ENCODE data around the gene NPTX1. TPM values are rescaled to one million over a fixed set of nuclear protein-coding genes. Genes with fewer than 3 reads are reported as not detected.

NPTX1 gene
- polyA plus RNA-seq, 2 of the 4 experiments (the other 2 are of a cell fraction) = 43.6 to 109 TPM

- peaks cover 6% of the 10 kb centered on the region; the same call in 1 of the 3 replicates for H3K4me1 ChIP-seq
- H3K4me2 ChIP-seq = no peak overlapping the region
- CTCF ChIA-PET = interaction anchor here (0.8 to 1.4 kb wide), 3 partner anchors 9 to 536 kb away, joined by 3 to 5 read pairs (median 3); no protein-coding TSS in a partner anchor
- H3K9me3 ChIP-seq = no peaks in the 10 kb centered on the region
- POLR2A ChIA-PET = interaction anchor here (1.8 kb wide), 1 partner anchor 9 kb away, joined by 10 read pairs; no protein-coding TSS in a partner anchor
- WGBS (ENCODE audit: missing lambda C conversion rate) = 57% methylated on average over 10 of the region's 10 CpGs
- H3K27ac ChIP-seq = no peak overlapping the region
- peak; percentile 2 to 20; a peak in 3 of 6 replicates for ATAC-seq
- DNase-seq (ENCODE audit: low read depth in 1 of 2, low spot score in 1 of 2) = no peak
- no peak overlapping the region for H3K4me3 ChIP-seq
- FAIRE-seq = no peak
- TF ChIP-seq, protein P1, sequence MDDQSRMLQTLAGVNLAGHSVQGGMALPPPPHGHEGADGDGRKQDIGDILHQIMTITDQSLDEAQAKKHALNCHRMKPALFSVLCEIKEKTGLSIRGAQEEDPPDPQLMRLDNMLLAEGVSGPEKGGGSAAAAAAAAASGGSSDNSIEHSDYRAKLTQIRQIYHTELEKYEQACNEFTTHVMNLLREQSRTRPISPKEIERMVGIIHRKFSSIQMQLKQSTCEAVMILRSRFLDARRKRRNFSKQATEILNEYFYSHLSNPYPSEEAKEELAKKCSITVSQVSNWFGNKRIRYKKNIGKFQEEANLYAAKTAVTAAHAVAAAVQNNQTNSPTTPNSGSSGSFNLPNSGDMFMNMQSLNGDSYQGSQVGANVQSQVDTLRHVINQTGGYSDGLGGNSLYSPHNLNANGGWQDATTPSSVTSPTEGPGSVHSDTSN (IDR thresholded peaks at IDR 0.05) = no peak
- TF ChIP-seq CBX8 (IDR thresholded peaks at IDR 0.05) (no peak), NFE2L2 (conservative IDR thresholded peaks at IDR 0.05; ENCODE audit: low read length) (no peak), HDAC2 (IDR thresholded peaks at IDR 0.05) (no peak), ESRRA (IDR thresholded peaks at IDR 0.05; ENCODE audit: borderline replicate concordance, low read length) (no peak), MAX (IDR thresholded peaks at IDR 0.05) (no peak), ZSCAN20 (CRISPR knock-in tag; IDR thresholded peaks at IDR 0.05) (no peak), HOXB5 (CRISPR knock-in tag; IDR thresholded peaks at IDR 0.05) (no peak), MYC (IDR thresholded peaks at IDR 0.05; ENCODE audit: borderline replicate concordance, low read length) (no peak), CHD4 (IDR thresholded peaks at IDR 0.05; ENCODE audit: borderline replicate concordance) (no peak), RNF2 (IDR thresholded peaks at IDR 0.05; ENCODE audit: borderline replicate concordance, low read depth) (no peak), SREBF2 (IDR thresholded peaks at IDR 0.05) (no peak)
- TF ChIP-seq, protein P2, sequence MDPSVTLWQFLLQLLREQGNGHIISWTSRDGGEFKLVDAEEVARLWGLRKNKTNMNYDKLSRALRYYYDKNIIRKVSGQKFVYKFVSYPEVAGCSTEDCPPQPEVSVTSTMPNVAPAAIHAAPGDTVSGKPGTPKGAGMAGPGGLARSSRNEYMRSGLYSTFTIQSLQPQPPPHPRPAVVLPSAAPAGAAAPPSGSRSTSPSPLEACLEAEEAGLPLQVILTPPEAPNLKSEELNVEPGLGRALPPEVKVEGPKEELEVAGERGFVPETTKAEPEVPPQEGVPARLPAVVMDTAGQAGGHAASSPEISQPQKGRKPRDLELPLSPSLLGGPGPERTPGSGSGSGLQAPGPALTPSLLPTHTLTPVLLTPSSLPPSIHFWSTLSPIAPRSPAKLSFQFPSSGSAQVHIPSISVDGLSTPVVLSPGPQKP (IDR thresholded peaks at IDR 0.05; ENCODE audit: low read depth, low read length) = no peak
- TF ChIP-seq, protein P3, sequence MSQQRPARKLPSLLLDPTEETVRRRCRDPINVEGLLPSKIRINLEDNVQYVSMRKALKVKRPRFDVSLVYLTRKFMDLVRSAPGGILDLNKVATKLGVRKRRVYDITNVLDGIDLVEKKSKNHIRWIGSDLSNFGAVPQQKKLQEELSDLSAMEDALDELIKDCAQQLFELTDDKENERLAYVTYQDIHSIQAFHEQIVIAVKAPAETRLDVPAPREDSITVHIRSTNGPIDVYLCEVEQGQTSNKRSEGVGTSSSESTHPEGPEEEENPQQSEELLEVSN (IDR thresholded peaks at IDR 0.05; ENCODE audit: borderline replicate concordance, low read depth) = no peak
Measured at GRCh38 chr17:80445726-80446110, 30.7 kb downstream of the NPTX1 start.

GRCh38 chr17:80445007-80445725, 31.2 kb downstream of the NPTX1 start:
- ATAC-seq (peak in 1 of 2 experiments; percentile 9; a peak in 2 of 6 replicates), FAIRE-seq (no peak), DNase-seq (ENCODE audit: low read depth in 1 of 2, low spot score in 1 of 2) (no peak)
- peaks cover 6% of the 10 kb centered on the region; the same call in 1 of the 3 replicates for H3K4me1 ChIP-seq
- no peak overlapping the region for H3K27ac ChIP-seq
- H3K4me2 ChIP-seq = no peak overlapping the region
- WGBS (ENCODE audit: missing lambda C conversion rate) = 34% methylated on average over 4 of the region's 26 CpGs
- H3K9me3 ChIP-seq = no peaks in the 10 kb centered on the region
- ChIA-PET CTCF (interaction anchor here (0.6 to 1.4 kb wide), 5 partner anchors 10 to 536 kb away, joined by 3 to 5 read pairs (median 4); no protein-coding TSS in a partner anchor), POLR2A (interaction anchor here (1.8 kb wide), 1 partner anchor 10 kb away, joined by 10 read pairs; no protein-coding TSS in a partner anchor)
- H3K4me3 ChIP-seq = no peak overlapping the region
- TF ChIP-seq HMGXB4 (CRISPR knock-in tag; IDR thresholded peaks at IDR 0.05; ENCODE audit: borderline replicate concordance) = no peak
- no peak for TF ChIP-seq CBX8 (IDR thresholded peaks at IDR 0.05)
- no peak for TF ChIP-seq MYC (IDR thresholded peaks at IDR 0.05; ENCODE audit: borderline replicate concordance, low read length)

DNA sequence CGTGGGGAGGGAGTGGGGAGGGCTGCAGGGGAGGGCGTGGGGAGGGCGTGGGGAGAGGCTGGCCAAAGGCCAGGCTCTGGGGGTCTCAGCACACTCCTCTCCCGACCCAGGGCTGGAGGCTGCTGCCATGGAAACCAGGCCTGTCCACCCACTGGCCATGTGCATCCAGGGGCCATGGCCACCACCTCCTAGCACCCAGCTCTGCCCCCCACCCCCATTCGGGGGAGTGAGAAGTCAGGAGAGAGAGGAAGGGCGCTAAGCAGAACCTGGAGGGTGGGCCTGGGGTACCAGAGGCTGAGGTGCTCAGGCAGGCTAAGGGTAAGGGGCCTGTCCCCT, 31.8 kb downstream of the NPTX1 start:
- ATAC-seq (no peak), FAIRE-seq (no peak), DNase-seq (ENCODE audit: low read depth in 1 of 2, low spot score in 1 of 2) (no peak)
- no peaks in the 10 kb centered on the region for H3K9me3 ChIP-seq
- no peak overlapping the region for H3K4me3 ChIP-seq
- WGBS (ENCODE audit: missing lambda C conversion rate) = 48% methylated on average over 3 of the region's 6 CpGs
- no peak overlapping the region for H3K4me2 ChIP-seq
- no peak overlapping the region for H3K27ac ChIP-seq
- CTCF ChIA-PET = interaction anchor here (0.9 to 1.4 kb wide), 3 partner anchors 10 to 18 kb away, joined by 3 to 5 read pairs (median 4); no protein-coding TSS in a partner anchor
- H3K4me1 ChIP-seq = peaks cover 6% of the 10 kb centered on the region; the same call in 1 of the 3 replicates
- POLR2A ChIA-PET = no interaction called here
- no peak for TF ChIP-seq ZNF302 (CRISPR knock-in tag; IDR thresholded peaks at IDR 0.05)
- no peak for TF ChIP-seq HMGXB4 (CRISPR knock-in tag; IDR thresholded peaks at IDR 0.05; ENCODE audit: borderline replicate concordance)
- no peak for TF ChIP-seq RAD21 (conservative IDR thresholded peaks at IDR 0.05 in 1 of 2, IDR thresholded peaks at IDR 0.05 in 1 of 2)
- no peak for TF ChIP-seq HDAC2 (IDR thresholded peaks at IDR 0.05)
- TF ChIP-seq, protein P3 (IDR thresholded peaks at IDR 0.05; ENCODE audit: borderline replicate concordance, low read depth) = no peak
- no peak for TF ChIP-seq HES2 (IDR thresholded peaks at IDR 0.05)
- no peak for TF ChIP-seq NPAS2 (CRISPR knock-in tag; IDR thresholded peaks at IDR 0.05; ENCODE audit: borderline replicate concordance)
- TF ChIP-seq HOXB13 (CRISPR knock-in tag; IDR thresholded peaks at IDR 0.05; ENCODE audit: low read depth) = no peak
- no peak for TF ChIP-seq HOXB5 (CRISPR knock-in tag; IDR thresholded peaks at IDR 0.05)
- TF ChIP-seq CHD2 (IDR thresholded peaks at IDR 0.05; ENCODE audit: low read length, partially characterized antibody) = no peak
- no peak for TF ChIP-seq ZSCAN20 (CRISPR knock-in tag; IDR thresholded peaks at IDR 0.05)
- TF ChIP-seq JUN (IDR thresholded peaks at IDR 0.05) = no peak
- no peak for TF ChIP-seq MAX (IDR thresholded peaks at IDR 0.05)
